Measurements from ENCODE around the gene STPG2. TPM values are rescaled to one million over a fixed set of nuclear protein-coding genes. Genes with fewer than 3 reads are reported as not detected.

The STPG2 gene
- total RNA-seq, 4 donors from 2014 or later = 0.42 TPM; not detected in 3

GRCh38 chr4:97759785-97760184 lies 383.5 kb downstream of the STPG2 start:
- intact Hi-C loops (cut with DNase I; ENCODE audit: low total_unique reads) = no loop called here
- Histone ChIP-seq H3K4me1 (no peaks in the 10 kb centered on the region), H3K27me3 (no peaks in the 10 kb centered on the region), H3K27ac (no peak overlapping the region), H3K36me3 (no peaks in the 10 kb centered on the region), H3K9me3 (no peaks in the 10 kb centered on the region), H3K4me3 (no peak overlapping the region)
- ATAC-seq (no peak), DNase-seq (no peak)
- in situ Hi-C loops (cut with MboI; ENCODE audit: low sequenced_read_pairs in 4 of 4) = no loop called here
- TF ChIP-seq POLR2A (IDR thresholded peaks at IDR 0.05) = no peak
- TF ChIP-seq, protein P1, sequence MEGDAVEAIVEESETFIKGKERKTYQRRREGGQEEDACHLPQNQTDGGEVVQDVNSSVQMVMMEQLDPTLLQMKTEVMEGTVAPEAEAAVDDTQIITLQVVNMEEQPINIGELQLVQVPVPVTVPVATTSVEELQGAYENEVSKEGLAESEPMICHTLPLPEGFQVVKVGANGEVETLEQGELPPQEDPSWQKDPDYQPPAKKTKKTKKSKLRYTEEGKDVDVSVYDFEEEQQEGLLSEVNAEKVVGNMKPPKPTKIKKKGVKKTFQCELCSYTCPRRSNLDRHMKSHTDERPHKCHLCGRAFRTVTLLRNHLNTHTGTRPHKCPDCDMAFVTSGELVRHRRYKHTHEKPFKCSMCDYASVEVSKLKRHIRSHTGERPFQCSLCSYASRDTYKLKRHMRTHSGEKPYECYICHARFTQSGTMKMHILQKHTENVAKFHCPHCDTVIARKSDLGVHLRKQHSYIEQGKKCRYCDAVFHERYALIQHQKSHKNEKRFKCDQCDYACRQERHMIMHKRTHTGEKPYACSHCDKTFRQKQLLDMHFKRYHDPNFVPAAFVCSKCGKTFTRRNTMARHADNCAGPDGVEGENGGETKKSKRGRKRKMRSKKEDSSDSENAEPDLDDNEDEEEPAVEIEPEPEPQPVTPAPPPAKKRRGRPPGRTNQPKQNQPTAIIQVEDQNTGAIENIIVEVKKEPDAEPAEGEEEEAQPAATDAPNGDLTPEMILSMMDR (IDR thresholded peaks at IDR 0.05 in 4 of 5, conservative IDR thresholded peaks at IDR 0.05 in 1 of 5) = no peak

DNA sequence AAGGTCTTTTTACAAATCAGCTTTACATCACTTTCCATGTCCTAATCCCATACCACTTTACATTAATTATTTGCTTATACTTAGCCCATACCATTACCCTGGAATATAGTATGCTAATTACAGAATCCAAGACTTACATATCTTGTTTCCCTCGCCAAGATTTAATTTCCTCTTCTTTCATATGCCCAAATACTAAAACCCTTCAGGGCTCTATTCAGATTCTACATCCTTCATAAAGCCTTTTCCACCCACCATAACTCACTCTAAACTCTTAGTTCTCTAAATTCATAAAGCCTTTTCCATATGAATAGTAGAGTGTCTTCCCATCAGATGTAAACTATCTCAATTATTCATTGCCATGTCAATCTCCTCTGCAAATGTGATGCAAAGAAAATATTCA lies 390.7 kb downstream of the STPG2 start:
- no peaks in the 10 kb centered on the region for H3K4me1 ChIP-seq
- H3K9me3 ChIP-seq = no peaks in the 10 kb centered on the region
- intact Hi-C loops (cut with DNase I; ENCODE audit: low total_unique reads) (no loop called here), in situ Hi-C loops (cut with MboI; ENCODE audit: low sequenced_read_pairs in 4 of 4) (no loop called here)
- no peak overlapping the region for H3K27ac ChIP-seq
- no peaks in the 10 kb centered on the region for H3K36me3 ChIP-seq
- ATAC-seq (no peak), DNase-seq (no peak)
- H3K4me3 ChIP-seq = no peak overlapping the region
- no peaks in the 10 kb centered on the region for H3K27me3 ChIP-seq
- TF ChIP-seq, protein P1 (IDR thresholded peaks at IDR 0.05 in 4 of 5, conservative IDR thresholded peaks at IDR 0.05 in 1 of 5) = no peak
- no peak for TF ChIP-seq POLR2A (IDR thresholded peaks at IDR 0.05)

GRCh38 chr4:97747945-97748344 lies 395.3 kb downstream of the STPG2 start:
- in situ Hi-C loops (cut with MboI; ENCODE audit: low sequenced_read_pairs in 4 of 4) = no loop called here

GRCh38 chr4:97720869-97721432 lies 422.3 kb downstream of the STPG2 start:
- Histone ChIP-seq H3K36me3 (no peaks in the 10 kb centered on the region), H3K9me3 (no peaks in the 10 kb centered on the region), H3K27me3 (no peaks in the 10 kb centered on the region), H3K27ac (no peak overlapping the region), H3K4me3 (no peak overlapping the region), H3K4me1 (no peaks in the 10 kb centered on the region)
- intact Hi-C loops (cut with DNase I; ENCODE audit: low total_unique reads) = no loop called here
- in situ Hi-C loops (cut with MboI; ENCODE audit: low sequenced_read_pairs in 4 of 4) = no loop called here
- TF ChIP-seq POLR2A (IDR thresholded peaks at IDR 0.05) = no peak
- TF ChIP-seq, protein P1 (IDR thresholded peaks at IDR 0.05 in 4 of 5, conservative IDR thresholded peaks at IDR 0.05 in 1 of 5) = no peak
- ATAC-seq = no peak
- no peak for DNase-seq

More at GRCh38 chr4:97747945-97748344, 395.3 kb downstream of the STPG2 start:
- Histone ChIP-seq H3K27me3 (no peaks in the 10 kb centered on the region), H3K4me3 (no peak overlapping the region), H3K36me3 (no peaks in the 10 kb centered on the region), H3K27ac (no peak overlapping the region), H3K4me1 (no peaks in the 10 kb centered on the region), H3K9me3 (no peaks in the 10 kb centered on the region)
- ATAC-seq (no peak), DNase-seq (no peak)
- intact Hi-C loops (cut with DNase I; ENCODE audit: low total_unique reads) = no loop called here
- no peak for TF ChIP-seq POLR2A (IDR thresholded peaks at IDR 0.05)
- TF ChIP-seq, protein P1 (IDR thresholded peaks at IDR 0.05 in 4 of 5, conservative IDR thresholded peaks at IDR 0.05 in 1 of 5) = no peak

GRCh38 chr4:97691111-97691605 lies 452.1 kb downstream of the STPG2 start:
- TF ChIP-seq POLR2A (IDR thresholded peaks at IDR 0.05) = no peak
- TF ChIP-seq, protein P1 (IDR thresholded peaks at IDR 0.05 in 4 of 5, conservative IDR thresholded peaks at IDR 0.05 in 1 of 5) = no peak
- H3K4me3 ChIP-seq = no peak overlapping the region
- DNase-seq (no peak), ATAC-seq (no peak)
- H3K4me1 ChIP-seq = no peaks in the 10 kb centered on the region
- no peaks in the 10 kb centered on the region for H3K27me3 ChIP-seq
- H3K36me3 ChIP-seq = no peaks in the 10 kb centered on the region
- H3K27ac ChIP-seq = no peak overlapping the region
- no peaks in the 10 kb centered on the region for H3K9me3 ChIP-seq
- in situ Hi-C loops (cut with MboI; ENCODE audit: low sequenced_read_pairs in 4 of 4) = no loop called here
- intact Hi-C loops (cut with DNase I; ENCODE audit: low total_unique reads) = no loop called here
